Activated CD8-positive, alpha-beta T cell treated with anti-CD3 and anti-CD28 coated beads for 36 hours (primary cell): ENCODE measurements around the gene TSC2. TPM values are rescaled to one million over a fixed set of nuclear protein-coding genes. Genes with fewer than 3 reads are reported as not detected.

Experiments
- ATAC-seq: fragments of 200-7000 bp; cut with Tn5 transposase; one replicate; pipeline ENCODE4 v1.10.0; 2021; ENCODE audit warnings: mild to moderate bottlenecking, moderate library complexity
- CTCF ChIA-PET: fragments of 350-600 bp; sonication (Branson Sonifier 250); formaldehyde crosslinking; loops from one replicate; lab custom pipeline; 2021; ENCODE audit warnings: antibody characterized with exemption; lab: Charles Lee
- POLR2A ChIA-PET: fragments of 350-600 bp; sonication (Branson Sonifier 250); formaldehyde crosslinking; loops from one replicate; lab custom pipeline; 2021; ENCODE audit warnings: antibody characterized with exemption; lab: Charles Lee
- DNase-seq: peaks from one replicate; pipeline ENCODE4 v3.0.0-alpha.2; 2020
- H3K27ac Mint-ChIP-seq: one replicate; pipeline ENCODE4 v1.8.0; 2021; ENCODE audit warnings: mild to moderate bottlenecking, mixed read lengths
- H3K27me3 Mint-ChIP-seq: one replicate; pipeline ENCODE4 v1.8.0; 2021; ENCODE audit warnings: mixed read lengths
- H3K36me3 Mint-ChIP-seq: one replicate; pipeline ENCODE4 v1.8.0; 2021; ENCODE audit warnings: low read depth, mixed read lengths
- H3K4me1 Mint-ChIP-seq: one replicate; pipeline ENCODE4 v1.8.0; 2021; ENCODE audit warnings: low read depth, mixed read lengths
- H3K4me3 Mint-ChIP-seq: one replicate; pipeline ENCODE4 v1.8.0; 2021; ENCODE audit warnings: mild to moderate bottlenecking, moderate library complexity, mixed read lengths
- H3K9me3 Mint-ChIP-seq: one replicate; pipeline ENCODE4 v1.8.0; 2021; ENCODE audit warnings: mixed read lengths
- CTCF ChIP-seq: fragments of 200-600 bp; IDR thresholded peaks from one replicate; pipeline ENCODE4 v1.8.0; 2022; ENCODE audit warnings: antibody characterized with exemption, mild to moderate bottlenecking
- intact Hi-C: fragments of 100-400 bp; cut with micrococcal nuclease; formaldehyde crosslinking; loops from one replicate; pipeline ENCODE4 v1.10.0; 2022
- total RNA-seq, 2 experiments: library from RNA; stranded (reverse); gene quantifications; one replicate each; pipeline ENCODE4 v1.2.3, GENCODE V29; 2021

TSC2 gene
- total RNA-seq, 2 experiments from 2014 or later = 54.4 to 57.3 TPM

GRCh38 chr16:2060346-2060745 is 12.6 kb downstream of the TSC2 start:
- Mint-ChIP-seq H3K4me1 (no peaks in the 10 kb centered on the region), H3K27ac (no peak overlapping the region), H3K4me3 (no peak overlapping the region), H3K27me3 (no peaks in the 10 kb centered on the region), H3K9me3 (no peaks in the 10 kb centered on the region), H3K36me3 (peaks cover 1% of the 10 kb centered on the region)
- no peak for ATAC-seq
- TF ChIP-seq CTCF = no peak
- CTCF ChIA-PET = no interaction called here
- no peak for DNase-seq
- intact Hi-C loops = no loop called here
- POLR2A ChIA-PET = interaction anchor here (0.6 kb wide), 1 partner anchor 10 kb away, joined by 3 read pairs; no protein-coding TSS in a partner anchor

GRCh38 chr16:2061023-2061422 is 13.2 kb downstream of the TSC2 start:
- H3K4me3 Mint-ChIP-seq = no peak overlapping the region
- no peak for ATAC-seq
- CTCF ChIA-PET = no interaction called here

GRCh38 chr16:2061526-2061925 is 13.7 kb downstream of the TSC2 start:
- ChIA-PET POLR2A (interaction anchor here (1.6 kb wide), 1 partner anchor 14 kb away, joined by 4 read pairs; the partner anchor contains the start of genes NTHL1 and TSC2), CTCF (no interaction called here)

More at GRCh38 chr16:2061023-2061422, 13.2 kb downstream of the TSC2 start:
- POLR2A ChIA-PET = no interaction called here
- no peak for TF ChIP-seq CTCF
- DNase-seq = no peak
- intact Hi-C loops = no loop called here
- Mint-ChIP-seq H3K9me3 (no peaks in the 10 kb centered on the region), H3K4me1 (no peaks in the 10 kb centered on the region), H3K27me3 (no peaks in the 10 kb centered on the region), H3K27ac (no peak overlapping the region), H3K36me3 (peaks cover 3% of the 10 kb centered on the region)

GRCh38 chr16:2062801-2063200 is 15.0 kb downstream of the TSC2 start:
- intact Hi-C loops = no loop called here

More at GRCh38 chr16:2061526-2061925, 13.7 kb downstream of the TSC2 start:
- intact Hi-C loops = no loop called here
- no peak for ATAC-seq
- H3K27ac Mint-ChIP-seq = no peak overlapping the region
- TF ChIP-seq CTCF = no peak
- no peaks in the 10 kb centered on the region for H3K9me3 Mint-ChIP-seq
- H3K27me3 Mint-ChIP-seq = no peaks in the 10 kb centered on the region
- H3K36me3 Mint-ChIP-seq = peaks cover 7% of the 10 kb centered on the region
- DNase-seq = no peak
- no peaks in the 10 kb centered on the region for H3K4me1 Mint-ChIP-seq
- no peak overlapping the region for H3K4me3 Mint-ChIP-seq

More at GRCh38 chr16:2062801-2063200, 15.0 kb downstream of the TSC2 start:
- H3K4me3 Mint-ChIP-seq = no peak overlapping the region
- H3K27me3 Mint-ChIP-seq = no peaks in the 10 kb centered on the region
- DNase-seq (no peak), ATAC-seq (no peak)
- no peaks in the 10 kb centered on the region for H3K4me1 Mint-ChIP-seq
- TF ChIP-seq CTCF = no peak
- POLR2A ChIA-PET = interaction anchor here (1.6 kb wide), 1 partner anchor 15 kb away, joined by 4 read pairs; the partner anchor contains the start of genes NTHL1 and TSC2
- H3K9me3 Mint-ChIP-seq = no peaks in the 10 kb centered on the region
- CTCF ChIA-PET = no interaction called here
- H3K27ac Mint-ChIP-seq = no peak overlapping the region
- peaks cover 7% of the 10 kb centered on the region for H3K36me3 Mint-ChIP-seq
